H9 (cell line): ENCODE results near the gene SFTPB. TPM values are rescaled to one million over a fixed set of nuclear protein-coding genes. Genes with fewer than 3 reads are reported as not detected.

ENCODE experiments used
- DNase-seq: peaks from one replicate; pipeline ENCODE4 v3.0.0-alpha.2; 2017
- H2AFZ ChIP-seq: one replicate; pipeline ENCODE4 v1.6.1; 2013; ENCODE audit warnings: mild to moderate bottlenecking, low read length, control low read depth, moderate library complexity
- H2AK5ac ChIP-seq: 2 replicates; pipeline ENCODE4 v1.6.1; 2013; ENCODE audit warnings: low read length, control low read depth, mixed read lengths; ENCODE audit not compliant: insufficient read length
- H2BK120ac ChIP-seq: one replicate; pipeline ENCODE4 v1.6.1; 2013; ENCODE audit warnings: low read depth, mild to moderate bottlenecking, low read length, control low read depth, inconsistent platforms; ENCODE audit not compliant: poor library complexity, severe bottlenecking
- H2BK12ac ChIP-seq: 2 replicates; pipeline ENCODE4 v1.6.1; 2013; ENCODE audit warnings: low read length, control low read depth, mixed read lengths, low read depth; ENCODE audit not compliant: insufficient read length
- H2BK15ac ChIP-seq: 2 replicates; pipeline ENCODE4 v1.6.1; 2013; ENCODE audit warnings: low read depth, low read length, control low read depth
- H2BK20ac ChIP-seq: one replicate; pipeline ENCODE4 v1.6.1; 2013; ENCODE audit warnings: low read depth, mild to moderate bottlenecking, low read length, control low read depth, inconsistent platforms; ENCODE audit not compliant: poor library complexity, severe bottlenecking
- H2BK5ac ChIP-seq: 2 replicates; pipeline ENCODE4 v1.6.1; 2013; ENCODE audit warnings: low read length, control low read depth, mixed read lengths; ENCODE audit not compliant: insufficient read length
- H3K14ac ChIP-seq: 2 replicates; pipeline ENCODE4 v1.6.1; 2013; ENCODE audit warnings: low read length, control low read depth; ENCODE audit not compliant: insufficient read depth
- H3K18ac ChIP-seq: 2 replicates; pipeline ENCODE4 v1.6.1; 2013; ENCODE audit warnings: low read depth, mild to moderate bottlenecking, mixed read lengths, low read length, control low read depth; ENCODE audit not compliant: insufficient read length
- H3K23ac ChIP-seq: 2 replicates; pipeline ENCODE4 v1.6.1; 2013; ENCODE audit warnings: low read length, control low read depth, mixed read lengths, low read depth; ENCODE audit not compliant: insufficient read length
- H3K23me2 ChIP-seq: 2 replicates; pipeline ENCODE4 v1.6.1; 2013; ENCODE audit warnings: low read depth, mild to moderate bottlenecking, mixed read lengths, low read length, control low read depth; ENCODE audit not compliant: insufficient read length, poor library complexity, severe bottlenecking
- H3K27ac ChIP-seq: 2 replicates; pipeline ENCODE4 v1.5.1; 2013; ENCODE audit warnings: low read length, control low read depth, mixed read lengths, low read depth; ENCODE audit not compliant: insufficient read length
- H3K27me3 ChIP-seq: 2 replicates; pipeline ENCODE4 v1.6.1; 2013; ENCODE audit warnings: low read length, control low read depth, inconsistent platforms; ENCODE audit not compliant: insufficient read depth
- H3K4ac ChIP-seq: 2 replicates; pipeline ENCODE4 v1.6.1; 2013; ENCODE audit warnings: low read depth, mild to moderate bottlenecking, control low read depth, inconsistent platforms, low read length, moderate library complexity
- H3K4me1 ChIP-seq: 2 replicates; pipeline ENCODE4 v1.6.1; 2013; ENCODE audit warnings: low read length, control low read depth, inconsistent platforms; ENCODE audit not compliant: insufficient read depth
- H3K4me2 ChIP-seq: 2 replicates; pipeline ENCODE4 v1.6.1; 2013; ENCODE audit warnings: low read length, control low read depth, mixed read lengths; ENCODE audit not compliant: insufficient read length, insufficient read depth
- H3K56ac ChIP-seq: 2 replicates; pipeline ENCODE4 v1.6.1; 2013; ENCODE audit warnings: low read depth, mild to moderate bottlenecking, mixed read lengths, low read length, control low read depth; ENCODE audit not compliant: insufficient read length
- H3K79me1 ChIP-seq: 2 replicates; pipeline ENCODE4 v1.6.1; 2013; ENCODE audit warnings: low read depth, mild to moderate bottlenecking, moderate library complexity, low read length, control low read depth, inconsistent platforms; ENCODE audit not compliant: insufficient read depth, poor library complexity, severe bottlenecking
- H3K79me2 ChIP-seq: 2 replicates; pipeline ENCODE4 v1.6.1; 2013; ENCODE audit warnings: low read length, control low read depth, inconsistent platforms; ENCODE audit not compliant: insufficient read depth
- H3K9ac ChIP-seq: 2 replicates; pipeline ENCODE4 v1.6.1; 2013; ENCODE audit warnings: low read length, control low read depth, mixed read lengths; ENCODE audit not compliant: insufficient read length; ENCODE audit errors: extremely low read depth
- H3K9me3 ChIP-seq: one replicate; pipeline ENCODE4 v1.6.1; 2013; ENCODE audit warnings: low read depth, low read length, inconsistent platforms; ENCODE audit not compliant: control insufficient read depth
- H3T11ph ChIP-seq: one replicate; pipeline ENCODE4 v1.6.1; 2013; ENCODE audit warnings: mild to moderate bottlenecking, low read length, control low read depth, inconsistent platforms
- H4K20me1 ChIP-seq: one replicate; pipeline ENCODE4 v1.6.1; 2013; ENCODE audit not compliant: control insufficient read depth, insufficient read length, insufficient read depth
- H4K5ac ChIP-seq: 2 replicates; pipeline ENCODE4 v1.6.1; 2013; ENCODE audit warnings: low read depth, mild to moderate bottlenecking, mixed read lengths, low read length, control low read depth; ENCODE audit not compliant: insufficient read length
- H4K8ac ChIP-seq: replicated peaks from 2 replicates; pipeline ENCODE4 v1.6.1; 2013; ENCODE audit warnings: low read length, control low read depth, mixed read lengths, low read depth; ENCODE audit not compliant: insufficient read length
- H4K91ac ChIP-seq: 2 replicates; pipeline ENCODE4 v1.6.1; 2013; ENCODE audit warnings: low read depth, mild to moderate bottlenecking, moderate library complexity, mixed read lengths, low read length, control low read depth; ENCODE audit not compliant: insufficient read length
- H3K27ac Mint-ChIP-seq, 3 experiments: 2 replicates in 2 of 3; 3 replicates in 1 of 3; pipeline ENCODE4 v1.8.0; 2020 to 2021; ENCODE audit warnings: mixed read lengths in 3 of 3, mild to moderate bottlenecking in 1 of 3, moderate library complexity in 1 of 3
- H3K27me3 Mint-ChIP-seq: 2 replicates; pipeline ENCODE4 v1.8.0; 2021; ENCODE audit warnings: low read depth, mild to moderate bottlenecking, moderate library complexity, mixed read lengths
- H3K36me3 Mint-ChIP-seq, 3 experiments: 2 replicates in 2 of 3; 3 replicates in 1 of 3; pipeline ENCODE4 v1.8.0; 2020 to 2021; ENCODE audit warnings: low read depth in 3 of 3, mixed read lengths in 3 of 3; ENCODE audit not compliant: insufficient read depth in 1 of 3
- H3K4me1 Mint-ChIP-seq, 2 experiments: 2 replicates each; pipeline ENCODE4 v1.8.0; 2020; ENCODE audit warnings: mixed read lengths in 2 of 2
- H3K4me3 Mint-ChIP-seq, 2 experiments: 2 replicates in 1 of 2; 3 replicates in 1 of 2; pipeline ENCODE4 v1.8.0; 2020 to 2021; ENCODE audit warnings: mild to moderate bottlenecking in 2 of 2, mixed read lengths in 2 of 2, moderate library complexity in 1 of 2
- H3K9me3 Mint-ChIP-seq, 2 experiments: 2 replicates in 1 of 2; 3 replicates in 1 of 2; pipeline ENCODE4 v1.8.0; 2020; ENCODE audit warnings: mild to moderate bottlenecking in 2 of 2, mixed read lengths in 2 of 2, moderate library complexity in 1 of 2
- WGBS: extraction: QIAGEN DNeasy Blood & Tissue Kit; methylation state at CpG from one replicate; pipeline ENCODE4 v1.1.7; 2013; ENCODE audit warnings: missing lambda C conversion rate, low lambda C conversion rate, mixed read lengths; ENCODE audit not compliant: insufficient read length; ENCODE audit errors: extremely low coverage; 5-methylcytosine and 5-hydroxymethylcytosine counted together
- total RNA-seq: library from RNA; stranded (reverse); gene quantifications from 2 replicates; pipeline ENCODE4 v1.2.1, GENCODE V29; 2021
- TF ChIP-seq, protein P1 (sequence below): fragments of 200-600 bp; sonication (generic); conservative IDR thresholded peaks from 3 replicates; pipeline ENCODE4 v1.8.0; 2021; ENCODE audit warnings: antibody characterized with exemption, mild to moderate bottlenecking

SFTPB gene
- total RNA-seq, 1 experiment from 2014 or later = not detected

- Histone ChIP-seq H3K4ac (no peak overlapping the region), H2AK5ac (no peak overlapping the region), H3K79me2 (no peaks in the 10 kb centered on the region), H2BK120ac (no peak overlapping the region), H4K20me1 (no peaks in the 10 kb centered on the region), H2BK5ac (no peak overlapping the region), H3K4me2 (no peak overlapping the region), H3K9ac (no peak overlapping the region), H3K27me3 (no peaks in the 10 kb centered on the region), H3K56ac (no peak overlapping the region), H3K79me1 (no peaks in the 10 kb centered on the region), H3K23ac (no peak overlapping the region), H2BK12ac (no peak overlapping the region), H4K8ac (no peak overlapping the region), H2BK15ac (no peak overlapping the region), H3K4me1 (no peaks in the 10 kb centered on the region), H3T11ph (no peak overlapping the region), H3K14ac (no peak overlapping the region; the same call in 1 of the 2 replicates), H2AFZ (no peak overlapping the region), H3K18ac (no peak overlapping the region), H4K5ac (no peak overlapping the region), H2BK20ac (no peak overlapping the region), H3K27ac (no peak overlapping the region), H3K9me3 (no peaks in the 10 kb centered on the region), H3K23me2 (no peaks in the 10 kb centered on the region), H4K91ac (no peak overlapping the region)
- Mint-ChIP-seq H3K27me3 (peaks cover 1% of the 10 kb centered on the region), H3K9me3 (no peaks in the 10 kb centered on the region), H3K4me1 (peaks cover 3 to 4% of the 10 kb centered on the region in 2 experiments; a peak in 1 of 4 replicates), H3K27ac (peak overlapping the region; percentile 25 to 87 (median 70); a peak in 3 of 7 replicates), H3K36me3 (no peaks in the 10 kb centered on the region), H3K4me3 (no peak overlapping the region)
- TF ChIP-seq, protein P1, sequence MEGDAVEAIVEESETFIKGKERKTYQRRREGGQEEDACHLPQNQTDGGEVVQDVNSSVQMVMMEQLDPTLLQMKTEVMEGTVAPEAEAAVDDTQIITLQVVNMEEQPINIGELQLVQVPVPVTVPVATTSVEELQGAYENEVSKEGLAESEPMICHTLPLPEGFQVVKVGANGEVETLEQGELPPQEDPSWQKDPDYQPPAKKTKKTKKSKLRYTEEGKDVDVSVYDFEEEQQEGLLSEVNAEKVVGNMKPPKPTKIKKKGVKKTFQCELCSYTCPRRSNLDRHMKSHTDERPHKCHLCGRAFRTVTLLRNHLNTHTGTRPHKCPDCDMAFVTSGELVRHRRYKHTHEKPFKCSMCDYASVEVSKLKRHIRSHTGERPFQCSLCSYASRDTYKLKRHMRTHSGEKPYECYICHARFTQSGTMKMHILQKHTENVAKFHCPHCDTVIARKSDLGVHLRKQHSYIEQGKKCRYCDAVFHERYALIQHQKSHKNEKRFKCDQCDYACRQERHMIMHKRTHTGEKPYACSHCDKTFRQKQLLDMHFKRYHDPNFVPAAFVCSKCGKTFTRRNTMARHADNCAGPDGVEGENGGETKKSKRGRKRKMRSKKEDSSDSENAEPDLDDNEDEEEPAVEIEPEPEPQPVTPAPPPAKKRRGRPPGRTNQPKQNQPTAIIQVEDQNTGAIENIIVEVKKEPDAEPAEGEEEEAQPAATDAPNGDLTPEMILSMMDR = no peak
- DNase-seq = no peak
- whole genome bisulfite sequencing = no CpG with 5 or more reads among the region's 11 CpGs
These were observed 2.6 kb downstream of the SFTPB start for GRCh38 chr2:85665264-85665937.
